DLD1 (cell line): ENCODE data around the gene CT47B1.
"Not testable (repeated sequence)": the region's sequence is repeated elsewhere in the genome, so short reads cannot be mapped to it uniquely, and the experiment has no call there.

ENCODE experiments used
- in situ Hi-C: cut with HindIII; loops from 2 replicates; pipeline ENCODE4 v1.10.0; 2017; ENCODE audit warnings: low sequenced_read_pairs

The CT47B1 gene

DNA sequence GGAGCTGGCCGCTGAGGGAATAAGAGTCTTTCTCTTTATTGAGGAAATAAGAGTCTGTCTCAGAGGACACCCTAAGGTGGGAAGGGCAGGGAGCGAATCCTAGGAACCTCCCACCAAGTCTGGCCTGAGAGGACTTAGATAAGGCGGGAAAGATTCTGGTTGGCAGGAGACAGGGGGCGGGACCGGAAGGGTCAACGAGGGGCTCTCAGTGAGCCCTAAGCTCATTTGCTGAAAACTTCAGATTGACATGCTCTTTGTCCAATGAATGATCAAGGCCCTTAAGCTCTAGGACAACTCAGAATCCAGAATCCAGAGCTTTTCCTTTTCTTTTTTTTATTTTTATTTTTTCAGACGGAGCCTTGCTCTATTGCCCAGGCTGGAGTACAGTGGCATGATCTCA lies at the start of gene CT47B1:
Gene CT47B1, minus strand, starts transcription at position 101 of the 400 bp plus-strand sequence. CDS start 196 bp downstream, outside the sequence.
- in situ Hi-C loops: not testable (repeated sequence)

- in situ Hi-C loops: no loop called here
These were observed 748 bp downstream of the CT47B1 start for GRCh38 chrX:120874678-120875557.

GRCh38 chrX:120857240-120857639 lies 18.4 kb downstream of the CT47B1 start:
- in situ Hi-C loops: no loop called here

GRCh38 chrX:120840827-120841226 lies 34.8 kb downstream of the CT47B1 start:
- in situ Hi-C loops: no loop called here

GRCh38 chrX:120839491-120839890 lies 36.2 kb downstream of the CT47B1 start:
- in situ Hi-C loops: no loop called here

- in situ Hi-C loops: not testable (repeated sequence)
These were observed 48.5 kb downstream of the CT47B1 start for GRCh38 chrX:120827213-120827612.

DNA sequence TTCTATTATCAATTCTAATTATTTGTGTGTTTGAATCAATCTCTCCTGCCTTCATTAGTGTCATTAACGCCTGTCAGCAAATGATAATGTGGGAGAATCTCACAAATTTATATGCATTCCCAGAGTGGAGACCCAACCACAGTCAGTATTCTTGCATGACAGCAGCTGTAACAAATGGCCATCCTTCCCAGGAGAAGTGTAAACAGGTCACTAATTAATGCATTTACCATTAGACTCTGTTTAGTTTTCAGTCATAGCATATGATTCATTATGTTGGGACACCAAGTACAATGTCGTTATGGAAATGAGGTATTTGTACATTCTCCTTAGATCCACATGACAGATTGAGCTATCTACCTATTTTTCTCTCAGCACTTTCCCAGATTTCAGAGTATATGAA lies 50.5 kb downstream of the CT47B1 start:
- in situ Hi-C loops: no loop called here

DNA sequence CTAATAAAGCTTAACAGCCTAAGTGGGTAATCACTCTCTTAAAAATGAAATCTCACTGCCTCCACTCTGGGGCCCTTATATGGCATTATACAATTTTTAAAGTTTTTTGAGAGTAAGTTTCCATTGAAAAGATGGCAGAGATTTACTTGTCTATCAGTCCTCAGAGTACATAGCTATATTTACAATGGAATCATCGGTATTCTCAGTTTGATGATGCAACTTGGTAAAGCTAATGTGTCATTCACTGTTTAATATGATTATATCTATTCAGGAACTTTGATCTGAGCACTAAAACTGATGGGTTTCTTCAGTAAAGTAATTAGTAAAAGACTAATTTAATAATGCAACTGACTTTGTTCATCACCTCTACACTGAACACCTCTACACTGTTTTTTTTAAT lies 51.6 kb downstream of the CT47B1 start:
- in situ Hi-C loops: no loop called here

GRCh38 chrX:120823556-120823955 lies 52.1 kb downstream of the CT47B1 start:
- in situ Hi-C loops: no loop called here
